Natural killer cell (primary cell): Measurements from ENCODE around the gene KLF16. TPM values are rescaled to one million over a fixed set of nuclear protein-coding genes. Genes with fewer than 3 reads are reported as not detected.

Experiments
- ATAC-seq, 3 donors: fragments of 150-1000 bp in 2 of 3; fragments of 200-7000 bp in 1 of 3; cut with Tn5 transposase; 1 replicate in 1 of 3; 2 replicates in 2 of 3; pipeline ENCODE4 v1.10.0; 2021; ENCODE audit warnings: mild to moderate bottlenecking in 2 of 3, moderate library complexity in 2 of 3
- DNase-seq, 2 donors: peaks; one replicate each; pipeline versions ENCODE4 v3.0.0 to v3.0.0-alpha.2; 2013 to 2021; ENCODE audit warnings: mixed read lengths in 1 of 2
- H3K27ac ChIP-seq: one replicate; pipeline ENCODE4 v1.5.1; 2013; ENCODE audit warnings: mild to moderate bottlenecking, low read length
- H3K27me3 ChIP-seq: one replicate; pipeline ENCODE4 v1.6.1; 2013; ENCODE audit warnings: low read length; ENCODE audit not compliant: control insufficient read depth, insufficient read depth
- H3K36me3 ChIP-seq: one replicate; pipeline ENCODE4 v1.6.1; 2013; ENCODE audit warnings: low read length; ENCODE audit not compliant: control insufficient read depth, insufficient read depth
- H3K4me1 ChIP-seq: one replicate; pipeline ENCODE4 v1.6.1; 2013; ENCODE audit warnings: low read length; ENCODE audit not compliant: control insufficient read depth, insufficient read depth
- H3K4me3 ChIP-seq: one replicate; pipeline ENCODE4 v1.5.1; 2013; ENCODE audit warnings: low read length
- H3K9me3 ChIP-seq: one replicate; pipeline ENCODE4 v1.6.1; 2013; ENCODE audit warnings: low read length; ENCODE audit not compliant: control insufficient read depth, insufficient read depth
- H3K27ac Mint-ChIP-seq, 2 donors: one replicate each; pipeline ENCODE4 v1.8.0; 2022; ENCODE audit warnings: mild to moderate bottlenecking in 2 of 2, mixed read lengths in 2 of 2, moderate library complexity in 1 of 2
- H3K27me3 Mint-ChIP-seq, 2 donors: one replicate each; pipeline ENCODE4 v1.8.0; 2022; ENCODE audit warnings: low read depth in 2 of 2, mixed read lengths in 2 of 2
- H3K36me3 Mint-ChIP-seq: one replicate; pipeline ENCODE4 v1.8.0; 2022; ENCODE audit warnings: mixed read lengths
- H3K4me1 Mint-ChIP-seq, 2 donors: one replicate each; pipeline ENCODE4 v1.8.0; 2022; ENCODE audit warnings: mixed read lengths in 2 of 2
- H3K4me3 Mint-ChIP-seq: one replicate; pipeline ENCODE4 v1.8.0; 2022; ENCODE audit warnings: mild to moderate bottlenecking, moderate library complexity, mixed read lengths
- H3K9me3 Mint-ChIP-seq, 2 donors: one replicate each; pipeline ENCODE4 v1.8.0; 2022; ENCODE audit warnings: mixed read lengths in 2 of 2
- WGBS: methylation state at CpG from one replicate; pipeline ENCODE4 v1.1.7; 2013; ENCODE audit warnings: missing lambda C conversion rate; ENCODE audit not compliant: insufficient coverage; 5-methylcytosine and 5-hydroxymethylcytosine counted together
- intact Hi-C: fragments of 100-400 bp; cut with micrococcal nuclease; formaldehyde crosslinking; loops from one replicate; pipeline ENCODE4 v1.14.2; 2022
- total RNA-seq, 4 donors: library from RNA; stranded (reverse); fragments of 120-200 nt in 1 of 4; gene quantifications; one replicate each; pipeline versions ENCODE4 v1.2.3 to v1.2.4, GENCODE V29; 2013 to 2022
- TF ChIP-seq, protein P1 (sequence below): fragments of 200-600 bp; IDR thresholded peaks from one replicate; pipeline ENCODE4 v1.8.0; 2022; ENCODE audit warnings: antibody characterized with exemption

KLF16 gene
- total RNA-seq, 3 donors from 2014 or later (not counting 1 experiment from before 2014, with no cell fraction given): 29.1 to 38.4 (median 34.8) TPM

DNA sequence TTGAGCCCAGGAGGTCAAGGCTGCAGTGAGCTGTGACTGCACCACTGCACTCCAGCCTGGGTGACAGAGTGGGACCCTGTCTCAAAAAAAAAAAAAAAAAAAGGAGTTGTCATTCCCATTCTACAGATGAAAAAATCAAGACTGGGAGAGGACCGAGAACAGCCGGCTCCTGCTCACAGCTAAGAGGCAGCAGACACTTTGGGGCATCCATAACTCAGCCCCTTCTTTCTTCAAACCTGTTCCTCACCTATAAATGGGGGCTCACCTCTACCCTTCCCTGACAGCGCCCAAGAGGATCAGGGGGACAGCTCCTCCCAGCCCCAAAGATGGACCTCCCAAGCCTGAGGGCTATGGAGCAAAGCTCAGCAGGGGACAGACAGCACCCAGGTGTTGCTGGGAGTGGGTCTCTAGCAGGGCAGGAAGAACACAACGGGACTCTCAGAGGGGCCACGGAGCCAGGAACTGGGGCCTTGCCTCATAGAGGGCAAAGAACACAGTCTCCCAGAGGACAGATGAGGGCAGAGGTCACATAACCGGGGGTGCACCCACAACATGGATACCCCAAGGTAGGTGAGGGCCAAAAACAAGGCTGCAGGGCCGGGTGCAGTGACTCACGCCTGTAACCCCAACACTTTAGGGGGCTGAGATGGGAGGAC, 3.4 kb upstream of the KLF16 start:
- 93% methylated on average over 8 of the region's 8 CpGs for WGBS

DNA sequence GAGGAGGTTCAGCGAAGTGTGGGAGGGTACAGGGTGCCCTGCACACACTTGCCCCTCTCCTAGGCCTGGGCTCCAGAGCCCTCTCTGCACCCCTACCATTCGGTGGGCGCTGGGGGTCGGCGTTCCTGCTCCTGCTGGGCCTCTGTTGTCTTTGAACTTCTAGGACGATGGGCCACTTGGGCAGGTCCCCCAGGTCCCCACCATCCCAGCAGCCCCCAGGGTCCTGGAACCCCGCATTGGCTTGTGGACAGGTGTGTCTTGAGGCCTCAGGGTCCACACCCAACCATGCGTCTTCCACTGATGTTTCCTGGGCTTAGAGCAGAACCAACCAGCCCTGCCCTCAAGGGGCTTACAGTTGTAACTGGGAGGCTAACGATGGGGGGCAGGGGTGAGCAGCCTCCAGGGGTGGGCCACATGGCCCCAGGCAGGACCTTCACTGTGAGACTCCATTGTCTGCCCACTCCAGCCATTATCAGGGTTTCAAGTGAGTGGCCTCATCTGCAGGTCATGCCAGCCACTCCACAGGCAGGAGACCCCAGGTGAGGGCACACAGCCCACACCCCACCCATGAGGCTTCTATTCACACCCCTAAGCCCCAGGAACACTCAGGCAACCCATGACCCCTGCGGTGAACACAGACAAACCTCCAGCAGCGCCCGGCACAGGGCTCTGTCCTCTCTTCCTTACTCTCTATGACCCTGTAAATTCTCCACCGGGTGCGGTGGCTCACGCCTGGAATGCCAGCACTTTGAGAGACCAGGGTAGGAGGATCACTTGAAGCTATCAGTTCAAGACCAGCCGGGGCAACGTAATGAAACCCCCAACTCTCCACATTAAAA, 2.0 kb upstream of the KLF16 start:
- Histone ChIP-seq H3K36me3 (peaks cover 2% of the 10 kb centered on the region), H3K27ac (peak overlapping the region; percentile 67), H3K27me3 (no peaks in the 10 kb centered on the region), H3K4me1 (peaks cover 42% of the 10 kb centered on the region), H3K9me3 (no peaks in the 10 kb centered on the region), H3K4me3 (no peak overlapping the region)
- TF ChIP-seq, protein P1, sequence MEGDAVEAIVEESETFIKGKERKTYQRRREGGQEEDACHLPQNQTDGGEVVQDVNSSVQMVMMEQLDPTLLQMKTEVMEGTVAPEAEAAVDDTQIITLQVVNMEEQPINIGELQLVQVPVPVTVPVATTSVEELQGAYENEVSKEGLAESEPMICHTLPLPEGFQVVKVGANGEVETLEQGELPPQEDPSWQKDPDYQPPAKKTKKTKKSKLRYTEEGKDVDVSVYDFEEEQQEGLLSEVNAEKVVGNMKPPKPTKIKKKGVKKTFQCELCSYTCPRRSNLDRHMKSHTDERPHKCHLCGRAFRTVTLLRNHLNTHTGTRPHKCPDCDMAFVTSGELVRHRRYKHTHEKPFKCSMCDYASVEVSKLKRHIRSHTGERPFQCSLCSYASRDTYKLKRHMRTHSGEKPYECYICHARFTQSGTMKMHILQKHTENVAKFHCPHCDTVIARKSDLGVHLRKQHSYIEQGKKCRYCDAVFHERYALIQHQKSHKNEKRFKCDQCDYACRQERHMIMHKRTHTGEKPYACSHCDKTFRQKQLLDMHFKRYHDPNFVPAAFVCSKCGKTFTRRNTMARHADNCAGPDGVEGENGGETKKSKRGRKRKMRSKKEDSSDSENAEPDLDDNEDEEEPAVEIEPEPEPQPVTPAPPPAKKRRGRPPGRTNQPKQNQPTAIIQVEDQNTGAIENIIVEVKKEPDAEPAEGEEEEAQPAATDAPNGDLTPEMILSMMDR: no peak
- H3K27me3 Mint-ChIP-seq: no peaks in the 10 kb centered on the region
- H3K4me3 Mint-ChIP-seq: peak overlapping the region; percentile 78
- peak overlapping the region; percentile 46 to 77 for H3K27ac Mint-ChIP-seq
- H3K36me3 Mint-ChIP-seq: no peaks in the 10 kb centered on the region
- intact Hi-C loops: no loop called here
- H3K9me3 Mint-ChIP-seq: no peaks in the 10 kb centered on the region
- ATAC-seq (no peak), DNase-seq (peak in 1 of 2 donors; percentile 17)
- peaks cover 21 to 43% of the 10 kb centered on the region in 2 donors for H3K4me1 Mint-ChIP-seq
- WGBS: 86% methylated on average over 17 of the region's 17 CpGs

More for the DNA sequence above, 3.4 kb upstream of the KLF16 start:
- no peaks in the 10 kb centered on the region for H3K9me3 ChIP-seq
- H3K27me3 ChIP-seq: no peaks in the 10 kb centered on the region
- peaks cover 27% of the 10 kb centered on the region for H3K4me1 ChIP-seq
- no peaks in the 10 kb centered on the region for H3K9me3 Mint-ChIP-seq
- intact Hi-C loops: no loop called here
- TF ChIP-seq, protein P1: no peak
- peak overlapping the region in 1 of 2 donors; percentile 48 for H3K27ac Mint-ChIP-seq
- DNase-seq (no peak), ATAC-seq (no peak)
- H3K4me3 Mint-ChIP-seq: no peak overlapping the region
- H3K27ac ChIP-seq: no peak overlapping the region
- H3K36me3 ChIP-seq: peaks cover 8% of the 10 kb centered on the region
- H3K4me3 ChIP-seq: no peak overlapping the region
- no peaks in the 10 kb centered on the region for H3K36me3 Mint-ChIP-seq
- H3K27me3 Mint-ChIP-seq: no peaks in the 10 kb centered on the region
- peaks cover 14 to 34% of the 10 kb centered on the region in 2 donors for H3K4me1 Mint-ChIP-seq

DNA sequence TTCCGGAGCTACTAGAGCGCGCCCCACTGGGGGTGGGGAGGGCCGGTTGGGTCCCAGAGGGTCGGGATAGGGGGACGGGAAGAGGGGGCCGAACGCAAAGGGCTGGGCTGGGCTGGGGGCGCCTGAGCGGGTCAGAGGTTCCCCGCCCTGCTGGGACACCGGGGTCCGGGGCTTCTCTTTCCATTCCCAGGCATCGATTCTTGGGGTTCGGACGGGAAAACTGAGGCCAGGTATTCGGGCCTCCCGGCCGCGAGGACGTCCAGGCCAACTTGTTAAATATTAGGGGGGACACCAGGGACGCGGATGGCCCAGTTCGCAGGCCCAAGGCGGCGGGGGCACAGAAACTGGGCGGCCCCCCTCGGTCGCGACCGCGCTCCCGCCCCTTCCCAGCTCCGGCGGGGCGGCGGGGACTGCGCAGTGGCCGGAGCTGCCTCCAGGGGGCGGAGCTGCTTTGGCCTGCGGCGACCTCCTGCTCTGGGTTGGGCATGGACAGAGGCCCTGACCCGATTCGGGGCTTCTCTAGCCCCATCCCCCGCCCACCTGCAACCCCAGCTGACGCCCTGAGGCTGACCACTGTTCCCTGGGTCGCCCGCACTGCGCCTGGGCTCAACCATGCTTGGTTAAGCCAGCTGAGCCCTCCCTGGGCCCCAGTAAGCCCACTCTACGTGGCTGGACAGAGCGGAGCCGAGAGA, 1.2 kb upstream of the KLF16 start:
- no peaks in the 10 kb centered on the region for H3K27me3 ChIP-seq
- peak; percentile 13 to 31 (median 23) for ATAC-seq
- H3K4me3 ChIP-seq: peak overlapping the region; percentile 73
- peaks cover 2% of the 10 kb centered on the region for H3K36me3 ChIP-seq
- no peaks in the 10 kb centered on the region for H3K27me3 Mint-ChIP-seq
- peak overlapping the region; percentile 78 for H3K4me3 Mint-ChIP-seq
- DNase-seq: peak; percentile 70 to 75
- H3K9me3 Mint-ChIP-seq: no peaks in the 10 kb centered on the region
- WGBS: 2% methylated on average over 52 of the region's 52 CpGs
- H3K9me3 ChIP-seq: no peaks in the 10 kb centered on the region
- H3K4me1 Mint-ChIP-seq: peaks cover 21 to 43% of the 10 kb centered on the region in 2 donors
- H3K27ac Mint-ChIP-seq: peak overlapping the region; percentile 46 to 77
- TF ChIP-seq, protein P1: peak; percentile 71
- intact Hi-C loops: loop anchor here (1.0 to 5.0 kb wide), 2 partner anchors 12 to 33 kb away; no protein-coding TSS in a partner anchor
- H3K27ac ChIP-seq: peak overlapping the region; percentile 67
- no peaks in the 10 kb centered on the region for H3K36me3 Mint-ChIP-seq
- H3K4me1 ChIP-seq: peaks cover 48% of the 10 kb centered on the region
